Activated T-cell treated with anti-CD3 and anti-CD28 coated beads for 1 hour (primary cell): ENCODE data around the gene LAMA3.

Experiments
- DNase-seq: peaks from one replicate; pipeline ENCODE4 v3.0.0-alpha.2; 2020; ENCODE audit warnings: low read depth

The LAMA3 gene

GRCh38 chr18:23877371-23877770, 188.1 kb downstream of the LAMA3 start:
- no peak for DNase-seq

GRCh38 chr18:23878336-23878900, 189.2 kb downstream of the LAMA3 start:
- DNase-seq = no peak

- DNase-seq = no peak
These were observed 189.9 kb downstream of the LAMA3 start for GRCh38 chr18:23879126-23879525.

- no peak for DNase-seq
These were observed 190.3 kb downstream of the LAMA3 start for GRCh38 chr18:23879544-23879943.

- DNase-seq = no peak
These were observed 190.8 kb downstream of the LAMA3 start for GRCh38 chr18:23879966-23880565.

- DNase-seq = no peak
These were observed 191.8 kb downstream of the LAMA3 start for GRCh38 chr18:23880931-23881617.

- DNase-seq = no peak
These were observed 192.5 kb downstream of the LAMA3 start for GRCh38 chr18:23881778-23882177.

- no peak for DNase-seq
These were observed 193.5 kb downstream of the LAMA3 start for GRCh38 chr18:23882616-23883276.

GRCh38 chr18:23883277-23883790, 194.1 kb downstream of the LAMA3 start:
- DNase-seq = no peak

- no peak for DNase-seq
These were observed 195.6 kb downstream of the LAMA3 start for GRCh38 chr18:23884681-23885375.

GRCh38 chr18:23885750-23886149, 196.5 kb downstream of the LAMA3 start:
- DNase-seq = no peak

- no peak for DNase-seq
These were observed 197.8 kb downstream of the LAMA3 start for GRCh38 chr18:23887035-23887434.

GRCh38 chr18:23887493-23887892, 198.2 kb downstream of the LAMA3 start:
- no peak for DNase-seq

- no peak for DNase-seq
These were observed 199.6 kb downstream of the LAMA3 start for GRCh38 chr18:23888881-23889280.

GRCh38 chr18:23889907-23890306, 200.7 kb downstream of the LAMA3 start:
- DNase-seq = no peak

GRCh38 chr18:23890589-23890988, 201.3 kb downstream of the LAMA3 start:
- no peak for DNase-seq

GRCh38 chr18:23893653-23894052, 204.4 kb downstream of the LAMA3 start:
- DNase-seq = no peak

- no peak for DNase-seq
These were observed 205.5 kb downstream of the LAMA3 start for GRCh38 chr18:23894661-23895175.

- no peak for DNase-seq
These were observed 208.0 kb downstream of the LAMA3 start for GRCh38 chr18:23897291-23897690.

GRCh38 chr18:23897733-23898132, 208.5 kb downstream of the LAMA3 start:
- DNase-seq = no peak

GRCh38 chr18:23900994-23901393, 211.7 kb downstream of the LAMA3 start:
- no peak for DNase-seq

- no peak for DNase-seq
These were observed 213.1 kb downstream of the LAMA3 start for GRCh38 chr18:23902396-23902795.
